SU-DHL-6 (cell line): ENCODE results near the gene IFI27L1.

Experiments used
- H2AFZ ChIP-seq: fragments of 200-600 bp; sonication (generic); 2 replicates; pipeline ENCODE4 v1.6.1; 2014; ENCODE audit warnings: low read depth, mild to moderate bottlenecking, moderate library complexity, mixed read lengths, antibody characterized with exemption, low read length; ENCODE audit not compliant: severe bottlenecking
- H3F3A ChIP-seq: fragments of 200-600 bp; shearing (Covaris generic); 2 replicates; pipeline ENCODE4 v1.6.0; 2016; ENCODE audit warnings: antibody characterized with exemption, mild to moderate bottlenecking; ENCODE audit not compliant: insufficient read depth
- H3K27ac ChIP-seq: fragments of 200-600 bp; sonication (generic); 2 replicates; pipeline ENCODE4 v1.5.1; 2016; ENCODE audit warnings: low read depth, mild to moderate bottlenecking, low read length, moderate library complexity, mixed read lengths
- H3K27me3 ChIP-seq: fragments of 200-600 bp; sonication (generic), shearing (Covaris generic); 2 replicates; pipeline ENCODE4 v1.6.0; 2014; ENCODE audit warnings: mild to moderate bottlenecking, low read length
- H3K36me3 ChIP-seq: fragments of 200-600 bp; sonication (generic); 2 replicates; pipeline ENCODE4 v1.6.1; 2014; ENCODE audit warnings: mild to moderate bottlenecking, low read length, mixed read lengths
- H3K4me2 ChIP-seq: fragments of 300-600, 200-600 bp; shearing (Covaris generic), sonication (generic); 2 replicates; pipeline ENCODE4 v1.6.0; 2014; ENCODE audit warnings: low read length, low read depth, mild to moderate bottlenecking; ENCODE audit not compliant: poor library complexity, severe bottlenecking
- H3K4me3 ChIP-seq: fragments of 200-600 bp; sonication (generic); 2 replicates; pipeline ENCODE4 v1.5.1; 2014; ENCODE audit warnings: antibody characterized with exemption, low read length, mild to moderate bottlenecking, mixed read lengths; ENCODE audit not compliant: insufficient read depth, poor library complexity, severe bottlenecking
- H3K79me2 ChIP-seq: fragments of 200-600 bp; sonication (generic); 2 replicates; pipeline ENCODE4 v1.6.1; 2014; ENCODE audit warnings: mild to moderate bottlenecking, low read length, moderate library complexity; ENCODE audit not compliant: insufficient read depth
- H3K9ac ChIP-seq: fragments of 200-600 bp; sonication (generic); 2 replicates; pipeline ENCODE4 v1.7.0; 2014; ENCODE audit warnings: mild to moderate bottlenecking, low read length
- H3K9me2 ChIP-seq: fragments of 200-600 bp; sonication (generic); replicated peaks from 2 replicates; pipeline ENCODE4 v1.6.1; 2014; ENCODE audit warnings: low read length; ENCODE audit not compliant: insufficient read depth
- H3K9me3 ChIP-seq: fragments of 200-600 bp; sonication (generic); 2 replicates; pipeline ENCODE4 v1.6.1; 2014; ENCODE audit warnings: low read length, mixed read lengths; ENCODE audit not compliant: insufficient read depth
- H4K20me1 ChIP-seq: fragments of 200-600 bp; sonication (generic); 2 replicates; pipeline ENCODE4 v1.6.1; 2014; ENCODE audit warnings: low read depth, mild to moderate bottlenecking, antibody characterized with exemption, low read length, moderate library complexity, mixed read lengths
- EZH2phosphoT487 ChIP-seq: fragments of 200-600 bp; sonication (generic), shearing (Covaris generic); conservative IDR thresholded peaks from 2 replicates; pipeline ENCODE4 v1.6.1; 2018; ENCODE audit warnings: mild to moderate bottlenecking, antibody characterized with exemption, low read length, moderate library complexity, mixed read lengths
- TF ChIP-seq, protein P1 (sequence below): fragments of 200-600 bp; sonication (generic); IDR thresholded peaks from one replicate; pipeline ENCODE4 v1.5.1; 2017; ENCODE audit warnings: antibody characterized with exemption, mild to moderate bottlenecking, low read length, moderate library complexity; ENCODE audit not compliant: insufficient read depth, poor library complexity, severe bottlenecking

Gene IFI27L1

DNA sequence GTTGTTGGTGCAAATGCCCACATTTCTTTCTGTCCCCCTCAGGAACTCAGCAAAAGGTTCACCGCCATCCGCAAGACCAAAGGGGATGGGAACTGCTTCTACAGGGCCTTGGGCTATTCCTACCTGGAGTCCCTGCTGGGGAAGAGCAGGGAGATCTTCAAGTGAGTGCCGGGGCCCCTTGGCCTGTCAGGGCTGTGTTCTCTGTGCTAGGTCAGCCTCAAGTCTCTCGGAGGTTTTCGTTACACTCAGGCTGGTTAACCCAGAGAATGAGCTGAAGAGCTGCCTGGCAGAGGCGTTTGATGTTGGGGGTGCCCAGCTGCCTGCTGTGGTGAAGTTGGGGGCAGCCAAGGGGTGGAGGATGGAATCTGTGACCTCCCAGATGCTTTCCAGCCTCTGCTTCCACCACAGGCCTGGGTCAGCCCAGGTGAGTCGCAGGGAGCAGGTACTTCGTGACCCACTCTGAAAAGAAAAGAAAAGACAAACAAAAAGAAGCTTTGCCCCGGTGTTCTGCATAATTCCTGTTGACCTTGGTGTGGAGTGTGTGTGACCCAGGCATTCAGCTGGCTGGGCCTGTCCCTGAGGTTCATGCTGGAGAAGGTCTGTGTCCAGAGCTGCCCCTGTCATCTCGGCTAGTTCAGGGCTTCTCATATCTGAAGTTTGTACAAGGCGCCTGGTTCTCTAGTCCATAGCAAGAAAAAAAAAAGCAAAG is 42.0 kb upstream of the IFI27L1 start:
- Histone ChIP-seq H3K27ac (no peak overlapping the region), H3K27me3 (no peaks in the 10 kb centered on the region), H3K79me2 (no peaks in the 10 kb centered on the region), H3F3A (no peaks in the 10 kb centered on the region), H2AFZ (no peak overlapping the region), H4K20me1 (no peaks in the 10 kb centered on the region), H3K4me2 (no peak overlapping the region), H3K4me3 (no peak overlapping the region), H3K9me3 (no peaks in the 10 kb centered on the region), H3K36me3 (no peaks in the 10 kb centered on the region), H3K9ac (no peak overlapping the region), H3K9me2 (no peaks in the 10 kb centered on the region)
- TF ChIP-seq, protein P1, sequence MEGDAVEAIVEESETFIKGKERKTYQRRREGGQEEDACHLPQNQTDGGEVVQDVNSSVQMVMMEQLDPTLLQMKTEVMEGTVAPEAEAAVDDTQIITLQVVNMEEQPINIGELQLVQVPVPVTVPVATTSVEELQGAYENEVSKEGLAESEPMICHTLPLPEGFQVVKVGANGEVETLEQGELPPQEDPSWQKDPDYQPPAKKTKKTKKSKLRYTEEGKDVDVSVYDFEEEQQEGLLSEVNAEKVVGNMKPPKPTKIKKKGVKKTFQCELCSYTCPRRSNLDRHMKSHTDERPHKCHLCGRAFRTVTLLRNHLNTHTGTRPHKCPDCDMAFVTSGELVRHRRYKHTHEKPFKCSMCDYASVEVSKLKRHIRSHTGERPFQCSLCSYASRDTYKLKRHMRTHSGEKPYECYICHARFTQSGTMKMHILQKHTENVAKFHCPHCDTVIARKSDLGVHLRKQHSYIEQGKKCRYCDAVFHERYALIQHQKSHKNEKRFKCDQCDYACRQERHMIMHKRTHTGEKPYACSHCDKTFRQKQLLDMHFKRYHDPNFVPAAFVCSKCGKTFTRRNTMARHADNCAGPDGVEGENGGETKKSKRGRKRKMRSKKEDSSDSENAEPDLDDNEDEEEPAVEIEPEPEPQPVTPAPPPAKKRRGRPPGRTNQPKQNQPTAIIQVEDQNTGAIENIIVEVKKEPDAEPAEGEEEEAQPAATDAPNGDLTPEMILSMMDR: no peak
- no peak for TF ChIP-seq EZH2phosphoT487

DNA sequence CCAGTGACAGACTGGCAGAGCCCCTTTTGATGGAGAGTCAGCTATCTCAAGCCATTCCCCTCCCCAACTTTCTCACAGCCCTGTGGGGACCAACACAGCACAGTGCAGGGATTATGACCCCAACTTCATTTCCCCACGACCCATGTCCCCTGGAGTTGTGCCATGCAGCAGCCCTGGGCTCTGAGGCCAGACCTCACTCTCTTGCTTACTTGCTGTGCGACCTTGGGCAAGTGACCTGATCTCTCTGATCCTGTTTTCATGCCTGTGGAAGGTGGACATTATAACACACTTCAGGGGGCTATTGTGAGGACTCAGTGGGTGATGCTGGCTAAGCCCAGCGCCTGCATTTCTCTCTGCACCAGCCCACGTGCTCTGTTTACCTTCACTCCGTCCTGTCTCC is 40.9 kb upstream of the IFI27L1 start:
- TF ChIP-seq EZH2phosphoT487: no peak
- TF ChIP-seq, protein P1: no peak
- Histone ChIP-seq H3K27me3 (no peaks in the 10 kb centered on the region), H4K20me1 (no peaks in the 10 kb centered on the region), H3K9ac (no peak overlapping the region), H3F3A (no peaks in the 10 kb centered on the region), H3K9me3 (no peaks in the 10 kb centered on the region), H3K4me2 (no peak overlapping the region), H3K4me3 (no peak overlapping the region), H3K36me3 (no peaks in the 10 kb centered on the region), H3K9me2 (no peaks in the 10 kb centered on the region), H3K79me2 (no peaks in the 10 kb centered on the region), H2AFZ (no peak overlapping the region), H3K27ac (no peak overlapping the region)

DNA sequence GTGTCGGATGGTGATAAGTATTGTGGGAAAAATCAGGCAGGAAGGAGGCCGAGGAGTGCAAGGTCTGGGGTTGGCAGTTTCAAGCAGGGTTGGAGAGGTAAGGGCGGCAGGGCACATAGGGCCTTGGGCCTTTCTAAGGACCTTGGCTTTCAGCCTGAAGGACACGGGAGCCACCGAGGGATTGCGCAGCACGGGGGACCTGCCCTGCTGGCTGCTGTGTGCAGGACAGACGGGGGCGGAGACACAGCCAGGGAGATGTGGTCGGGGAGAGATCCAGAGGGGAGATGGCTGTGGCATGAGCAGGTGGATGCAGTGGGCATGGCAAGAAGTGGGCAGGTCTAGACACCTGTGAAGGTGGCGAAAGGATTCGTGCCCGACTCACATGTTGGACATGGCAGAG is 40.3 kb upstream of the IFI27L1 start:
- Histone ChIP-seq H3K27me3 (no peaks in the 10 kb centered on the region), H3K9me3 (no peaks in the 10 kb centered on the region), H3K9me2 (no peaks in the 10 kb centered on the region), H4K20me1 (no peaks in the 10 kb centered on the region), H3K9ac (no peak overlapping the region), H3K4me2 (no peak overlapping the region), H3K79me2 (no peaks in the 10 kb centered on the region), H3K36me3 (no peaks in the 10 kb centered on the region), H3K27ac (no peak overlapping the region), H3K4me3 (no peak overlapping the region), H2AFZ (no peak overlapping the region), H3F3A (no peaks in the 10 kb centered on the region)
- TF ChIP-seq, protein P1: no peak
